GM21786 (cell line): ENCODE data around the gene AGAP1.

Experiments used
- ATAC-seq: cut with Tn5 transposase; IDR thresholded peaks from one replicate; pipeline ENCODE4 v1.9.1; 2021; ENCODE audit not compliant: unreplicated experiment

AGAP1 gene

GRCh38 chr2:235952714-235953113 is 458.9 kb downstream of the AGAP1 start:
- no peak for ATAC-seq

GRCh38 chr2:235954281-235954680 is 460.4 kb downstream of the AGAP1 start:
- no peak for ATAC-seq

GRCh38 chr2:235954888-235955480 is 461.1 kb downstream of the AGAP1 start:
- ATAC-seq, result no peak

- no peak for ATAC-seq
Observed at GRCh38 chr2:235955664-235956063, 461.8 kb downstream of the AGAP1 start.

GRCh38 chr2:235956281-235956970 is 462.6 kb downstream of the AGAP1 start:
- no peak for ATAC-seq

- no peak for ATAC-seq
Observed at GRCh38 chr2:235957251-235957650, 463.4 kb downstream of the AGAP1 start.

GRCh38 chr2:235958221-235958930 is 464.5 kb downstream of the AGAP1 start:
- ATAC-seq, result no peak

GRCh38 chr2:235958931-235959410 is 465.1 kb downstream of the AGAP1 start:
- ATAC-seq, result no peak

GRCh38 chr2:235960011-235960715 is 466.3 kb downstream of the AGAP1 start:
- ATAC-seq, result no peak

GRCh38 chr2:235960716-235961640 is 467.1 kb downstream of the AGAP1 start:
- ATAC-seq, result no peak

GRCh38 chr2:235961711-235962110 is 467.9 kb downstream of the AGAP1 start:
- ATAC-seq, result no peak

GRCh38 chr2:235963853-235964577 is 470.2 kb downstream of the AGAP1 start:
- ATAC-seq, result no peak

GRCh38 chr2:235964787-235965390 is 471.0 kb downstream of the AGAP1 start:
- no peak for ATAC-seq

GRCh38 chr2:235966396-235966795 is 472.6 kb downstream of the AGAP1 start:
- no peak for ATAC-seq

- no peak for ATAC-seq
Observed at GRCh38 chr2:235966932-235967757, 473.3 kb downstream of the AGAP1 start.

GRCh38 chr2:235968155-235968554 is 474.3 kb downstream of the AGAP1 start:
- no peak for ATAC-seq

GRCh38 chr2:235968616-235969324 is 474.9 kb downstream of the AGAP1 start:
- ATAC-seq, result no peak
